Activated CD8-positive, alpha-beta memory T cell treated with anti-CD3 and anti-CD28 coated beads, Interleukin-2, amount 50 U/mL, for 24 hours (primary cell): ENCODE measurements around the gene TGM5.
"Not testable (repeated sequence)": the region's sequence is repeated elsewhere in the genome, so short reads cannot be mapped to it uniquely, and the experiment has no call there.

Source experiments
- DNase-seq: peaks from one replicate; pipeline ENCODE4 v3.0.0-alpha.2; 2020; ENCODE audit errors: extremely low read depth

Gene TGM5

GRCh38 chr15:43276563-43277200, 10.0 kb upstream of the TGM5 start:
- no peak for DNase-seq

GRCh38 chr15:43275740-43276562, 9.2 kb upstream of the TGM5 start:
- no peak for DNase-seq

GRCh38 chr15:43274136-43274535, 7.4 kb upstream of the TGM5 start:
- DNase-seq = no peak

- no peak for DNase-seq
Measured at GRCh38 chr15:43273243-43273642, 6.5 kb upstream of the TGM5 start.

GRCh38 chr15:43271908-43272307, 5.2 kb upstream of the TGM5 start:
- DNase-seq = not testable (repeated sequence)

GRCh38 chr15:43270676-43271306, 4.1 kb upstream of the TGM5 start:
- DNase-seq = no peak

GRCh38 chr15:43270113-43270665, 3.5 kb upstream of the TGM5 start:
- no peak for DNase-seq

- DNase-seq = no peak
Measured at GRCh38 chr15:43268111-43269105, 1.7 kb upstream of the TGM5 start.

- DNase-seq = no peak
Measured at GRCh38 chr15:43267439-43267838, 711 bp upstream of the TGM5 start.

GRCh38 chr15:43266386-43266785, 342 bp downstream of the TGM5 start:
- DNase-seq = no peak

- no peak for DNase-seq
Measured at GRCh38 chr15:43260011-43260615, 6.6 kb downstream of the TGM5 start.

GRCh38 chr15:43258781-43259180, 7.9 kb downstream of the TGM5 start:
- no peak for DNase-seq

GRCh38 chr15:43256341-43256740, 10.4 kb downstream of the TGM5 start:
- DNase-seq = no peak

GRCh38 chr15:43255376-43255775, 11.4 kb downstream of the TGM5 start:
- no peak for DNase-seq

- DNase-seq = no peak
Measured at GRCh38 chr15:43253431-43254403, 13.0 kb downstream of the TGM5 start.

GRCh38 chr15:43251871-43252250, 14.9 kb downstream of the TGM5 start:
- no peak for DNase-seq

GRCh38 chr15:43251185-43251870, 15.4 kb downstream of the TGM5 start:
- no peak for DNase-seq

GRCh38 chr15:43250785-43251184, 15.9 kb downstream of the TGM5 start:
- no peak for DNase-seq

GRCh38 chr15:43249699-43250203, 17.0 kb downstream of the TGM5 start:
- no peak for DNase-seq
